ENCODE data around the gene HMGB4.

- no peak for TF ChIP-seq CTCF (IDR thresholded peaks at IDR 0.05)
- no peak for TF ChIP-seq POLR2A (IDR thresholded peaks at IDR 0.05)
Measured at GRCh38 chr1:33878392-33878791, 14.5 kb downstream of the HMGB4 start.

Measured in esophagus squamous epithelium (tissue), 4 donors.